Medulla oblongata (tissue), 1 donor: ENCODE measurements around the gene ZDHHC11.
"Not testable (repeated sequence)": the region's sequence is repeated elsewhere in the genome, so short reads cannot be mapped to it uniquely, and the experiment has no call there.

Source experiments
- DNase-seq: peaks from one replicate; pipeline ENCODE4 v3.0.0-alpha.2; 2015; ENCODE audit errors: extremely low spot score

The ZDHHC11 gene

DNA sequence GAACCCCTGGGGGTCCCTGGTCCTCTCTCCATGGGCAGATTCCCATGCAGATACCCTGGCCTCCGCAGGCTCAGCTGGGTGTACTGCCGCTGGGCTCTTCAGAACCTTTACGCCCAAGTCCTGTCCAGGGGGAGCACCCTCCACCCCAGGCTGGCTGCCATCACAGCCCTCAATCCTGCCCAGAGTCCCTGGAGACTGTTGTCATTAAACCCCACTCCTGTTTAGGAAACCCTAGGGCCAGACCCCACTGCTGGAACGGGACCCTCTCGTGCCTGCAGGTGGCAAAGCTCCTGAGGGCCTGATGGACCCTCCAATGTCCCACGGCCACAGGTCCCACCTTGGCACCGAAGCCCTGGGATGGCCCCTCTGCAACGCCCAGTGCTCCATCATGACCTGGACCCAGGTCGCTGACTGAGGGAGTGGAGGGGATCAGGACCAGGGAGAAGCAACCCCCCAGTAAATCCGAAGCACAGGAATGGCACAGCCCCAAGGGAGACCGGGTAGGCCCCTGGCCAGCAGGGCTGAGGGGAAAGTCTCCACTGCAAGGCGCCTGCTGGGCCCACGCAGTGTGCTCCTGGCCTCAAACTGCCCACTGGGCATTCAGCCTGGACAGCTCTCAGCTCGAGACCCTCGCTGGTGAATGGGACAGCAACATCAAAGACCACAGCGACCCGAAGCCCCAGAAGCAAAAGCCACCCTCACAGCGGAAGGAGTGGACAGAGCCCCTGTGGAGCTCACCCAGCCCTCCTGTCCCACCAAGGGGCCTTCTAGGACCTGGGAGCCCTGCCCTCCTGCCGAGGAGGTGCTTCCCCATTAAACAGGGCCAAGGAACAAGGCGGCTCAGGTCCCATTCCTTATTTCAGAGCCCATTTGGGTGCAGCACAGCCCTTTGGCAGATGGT, 74.6 kb downstream of the ZDHHC11 start:
- DNase-seq = peak; percentile 1

DNA sequence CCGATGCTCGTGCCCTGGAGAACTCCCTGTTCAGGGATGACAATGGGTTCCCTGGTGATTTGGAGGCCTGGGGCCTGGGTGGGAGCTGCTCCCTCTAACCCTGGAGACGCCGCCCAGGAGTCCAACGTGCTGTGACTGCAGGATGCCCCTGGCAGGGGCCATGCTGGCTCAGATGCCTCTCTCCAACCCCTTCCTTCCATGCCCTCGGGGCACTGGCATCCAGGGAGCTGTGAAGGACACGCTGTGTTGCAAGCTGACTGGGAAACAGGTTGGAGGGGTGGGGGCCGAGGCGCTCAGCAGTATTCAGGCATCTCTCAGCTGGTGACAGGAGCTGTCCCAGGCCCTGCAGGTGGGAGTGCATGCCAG, 75.2 kb downstream of the ZDHHC11 start:
- DNase-seq = peak; percentile 2

GRCh38 chr5:774854-775505, 75.8 kb downstream of the ZDHHC11 start:
- not testable (repeated sequence) for DNase-seq

DNA sequence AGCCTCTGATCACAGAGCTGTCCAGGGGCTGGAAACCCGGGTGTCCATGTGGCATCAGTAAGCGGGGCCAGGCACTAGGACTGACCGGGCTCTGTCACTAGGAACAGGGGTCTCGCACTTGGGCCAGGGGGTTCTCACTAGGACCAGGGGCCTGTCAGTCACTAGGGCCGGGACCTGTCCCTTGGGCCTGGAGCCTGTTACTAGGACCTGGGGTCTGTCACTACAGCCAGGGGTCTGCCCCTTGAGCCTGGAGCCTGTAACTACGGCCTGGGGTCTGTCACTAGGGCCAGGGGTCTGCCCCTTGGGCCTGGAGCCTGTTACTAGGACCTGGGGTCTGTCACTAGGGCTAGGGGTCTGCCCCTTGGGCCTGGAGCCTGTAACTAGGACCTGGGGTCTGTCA, 76.5 kb downstream of the ZDHHC11 start:
- not testable (repeated sequence) for DNase-seq

GRCh38 chr5:773517-774264, 77.1 kb downstream of the ZDHHC11 start:
- DNase-seq = no peak

DNA sequence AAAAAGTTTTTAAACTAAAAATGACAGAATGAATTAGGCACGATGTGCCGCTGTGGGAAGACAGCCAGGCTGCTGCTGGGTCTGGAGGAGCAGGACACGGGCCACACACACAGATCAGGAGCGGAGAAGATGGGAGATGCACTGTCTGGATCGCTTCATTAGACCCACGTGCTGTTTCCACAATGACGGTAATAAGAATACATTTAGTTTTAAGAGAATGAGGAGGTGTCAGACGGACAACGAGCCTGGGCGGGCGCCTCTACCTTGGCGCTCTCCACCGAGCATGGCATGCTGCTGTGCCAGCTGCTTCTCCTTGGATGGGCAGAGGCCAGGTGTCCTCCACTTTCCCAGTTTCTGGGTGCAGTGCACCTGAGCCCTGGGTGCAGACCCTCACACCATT, 77.9 kb downstream of the ZDHHC11 start:
- not testable (repeated sequence) for DNase-seq

DNA sequence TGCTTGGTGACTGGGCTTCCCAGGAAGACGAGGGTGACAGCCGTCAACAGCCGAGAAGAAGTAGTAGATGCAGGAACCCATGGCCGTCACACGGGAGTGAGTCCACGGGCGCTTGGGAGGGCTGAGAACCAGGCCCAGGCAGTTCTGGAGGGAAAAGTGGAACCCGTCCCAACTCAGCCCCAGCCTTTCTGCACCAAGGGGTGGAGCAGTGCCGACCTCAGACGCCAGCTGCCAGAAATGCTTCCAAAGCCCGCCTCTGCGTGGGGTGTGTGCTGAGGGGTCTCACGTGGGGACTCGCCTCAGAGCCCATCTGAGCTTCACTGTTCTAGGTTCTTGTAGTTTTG, 78.3 kb downstream of the ZDHHC11 start:
- DNase-seq = not testable (repeated sequence)

GRCh38 chr5:771841-772546, 78.8 kb downstream of the ZDHHC11 start:
- DNase-seq = not testable (repeated sequence)

DNA sequence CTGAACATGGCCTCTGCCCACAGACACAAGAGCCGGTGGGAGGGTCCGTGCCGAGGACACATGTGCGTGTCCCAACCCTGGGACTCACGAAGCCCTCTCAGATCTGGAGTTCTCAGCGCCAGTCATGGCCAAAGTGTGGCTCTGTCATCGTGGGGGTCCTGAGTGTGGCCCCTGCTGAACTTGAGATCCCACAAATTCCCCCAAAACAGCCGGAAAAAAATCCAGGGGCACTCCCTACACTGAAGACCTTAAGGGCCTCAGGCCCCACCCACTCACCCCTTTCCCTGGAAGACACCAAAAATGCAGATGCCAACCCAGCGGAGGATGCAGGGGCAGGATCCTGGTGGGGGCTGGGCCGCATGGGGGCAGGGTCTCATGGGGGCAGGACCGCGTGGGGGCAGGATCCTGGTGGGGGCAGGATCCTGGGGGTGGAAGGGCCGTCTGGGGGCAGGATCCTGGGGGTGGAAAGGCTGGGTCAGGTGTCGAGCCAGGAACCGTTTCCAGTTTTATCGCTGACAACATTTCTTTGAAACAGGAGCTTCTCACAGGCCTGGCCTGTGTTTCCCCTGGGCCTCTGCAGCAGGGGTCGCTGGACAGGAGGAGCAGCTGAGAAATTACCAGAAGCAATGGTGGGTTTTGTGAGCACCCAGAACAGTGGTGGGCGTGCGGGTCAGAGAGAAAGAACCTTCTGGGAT, 79.6 kb downstream of the ZDHHC11 start:
- not testable (repeated sequence) for DNase-seq

DNA sequence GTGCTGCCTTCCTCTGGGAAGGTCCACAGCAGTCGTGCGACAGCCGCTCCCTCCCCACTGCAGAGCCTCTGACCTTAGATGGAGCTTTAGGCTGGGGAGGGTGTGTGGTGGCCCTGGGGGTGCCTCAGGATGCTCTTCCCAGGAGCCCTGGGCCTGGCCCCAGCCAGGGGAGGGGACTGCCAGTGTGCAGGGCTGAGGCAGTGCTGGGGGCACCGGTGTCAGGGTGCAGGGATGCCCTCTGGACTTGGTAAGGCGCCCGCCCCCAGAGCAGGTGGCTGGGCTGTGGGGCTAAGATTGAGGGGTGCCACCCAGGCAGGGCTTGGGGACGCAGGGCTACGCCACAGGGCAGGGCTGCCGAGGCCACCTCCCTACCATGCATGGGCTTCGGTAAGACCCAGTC, 80.2 kb downstream of the ZDHHC11 start:
- DNase-seq = not testable (repeated sequence)

- not testable (repeated sequence) for DNase-seq
Observed at GRCh38 chr5:769485-770145, 81.2 kb downstream of the ZDHHC11 start.

GRCh38 chr5:766666-767431, 83.9 kb downstream of the ZDHHC11 start:
- peak; percentile 1 for DNase-seq

- DNase-seq = no peak
Observed at GRCh38 chr5:765948-766631, 84.7 kb downstream of the ZDHHC11 start.

DNA sequence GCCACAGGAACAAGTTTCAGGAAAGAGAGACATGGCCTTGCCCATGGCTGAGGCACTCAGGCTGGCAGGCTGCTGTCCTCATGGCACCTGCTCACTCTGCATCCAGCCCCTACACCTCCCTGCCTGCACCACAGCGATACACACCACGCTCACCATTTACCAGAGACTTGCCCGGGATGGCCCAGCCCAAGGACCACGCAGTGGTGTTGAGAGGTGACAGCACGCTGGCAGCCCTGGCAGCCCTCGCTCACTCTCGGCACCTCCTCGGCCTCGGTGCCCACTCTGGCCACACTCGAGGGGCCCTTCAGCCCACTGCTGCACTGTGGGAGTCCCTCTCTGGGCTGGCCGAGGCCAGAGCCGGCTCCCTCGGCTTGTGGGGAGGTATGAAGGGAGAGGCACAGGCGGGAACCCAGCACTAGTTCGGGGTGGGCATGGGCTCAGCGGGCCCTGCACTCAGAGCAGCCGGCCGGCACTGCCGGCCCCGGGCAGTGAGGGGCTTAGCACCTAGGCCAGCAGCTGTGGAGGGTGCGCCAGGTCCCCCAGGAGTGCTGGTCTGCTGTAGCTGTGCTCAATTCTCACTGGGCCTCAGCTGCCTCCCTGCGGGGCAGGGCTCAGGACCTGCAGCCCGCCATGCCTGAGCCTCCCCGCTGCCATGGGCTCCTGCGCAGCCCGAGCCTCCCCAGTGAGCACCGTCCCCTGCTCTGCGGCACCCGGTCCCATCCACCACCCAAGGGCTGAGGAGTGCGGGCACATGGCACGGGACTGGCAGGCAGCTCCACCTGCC, 86.6 kb downstream of the ZDHHC11 start:
- DNase-seq = no peak

DNA sequence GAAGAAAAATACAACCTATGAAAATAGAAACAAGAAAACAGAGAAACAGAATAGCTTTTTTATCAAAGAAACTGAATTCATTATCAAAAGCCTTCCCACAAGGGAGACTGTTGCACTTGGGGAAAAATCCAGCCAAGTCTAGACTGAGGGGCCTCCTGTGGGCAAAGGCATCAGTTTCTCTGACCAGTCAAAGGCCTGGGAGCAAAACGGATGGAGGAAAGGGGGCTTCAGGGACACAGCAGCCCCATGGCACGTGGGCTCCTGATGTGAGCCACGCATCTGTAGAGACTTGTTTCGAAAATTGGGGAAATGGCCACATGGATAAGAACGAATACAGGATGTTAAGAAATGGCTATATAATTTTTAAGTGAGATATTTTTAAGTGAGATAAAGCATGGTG, 87.4 kb downstream of the ZDHHC11 start:
- DNase-seq = no peak

DNA sequence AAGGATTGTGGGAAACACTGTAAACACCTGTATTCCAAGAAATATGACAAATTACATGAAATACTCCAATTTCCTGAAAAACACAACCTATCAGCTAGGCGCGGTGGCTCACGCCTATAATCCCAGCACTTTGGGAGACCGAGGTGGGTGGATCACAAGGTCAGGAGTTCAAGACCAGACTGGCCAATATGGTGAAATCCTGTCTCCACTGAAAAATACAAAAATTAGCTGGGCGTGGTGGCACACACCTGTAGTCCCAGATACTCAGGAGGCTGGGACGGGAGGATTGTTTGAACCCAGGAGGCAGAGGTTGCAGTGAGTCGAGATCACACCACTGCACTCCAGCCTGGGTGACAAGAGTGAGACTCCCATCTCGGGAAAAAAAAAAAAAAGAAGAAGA, 87.8 kb downstream of the ZDHHC11 start:
- DNase-seq = not testable (repeated sequence)

- DNase-seq = peak; percentile 47
Observed at GRCh38 chr5:761854-762710, 88.7 kb downstream of the ZDHHC11 start.
